ENCODE measurements around the gene FHIP1B.

FHIP1B gene

DNA sequence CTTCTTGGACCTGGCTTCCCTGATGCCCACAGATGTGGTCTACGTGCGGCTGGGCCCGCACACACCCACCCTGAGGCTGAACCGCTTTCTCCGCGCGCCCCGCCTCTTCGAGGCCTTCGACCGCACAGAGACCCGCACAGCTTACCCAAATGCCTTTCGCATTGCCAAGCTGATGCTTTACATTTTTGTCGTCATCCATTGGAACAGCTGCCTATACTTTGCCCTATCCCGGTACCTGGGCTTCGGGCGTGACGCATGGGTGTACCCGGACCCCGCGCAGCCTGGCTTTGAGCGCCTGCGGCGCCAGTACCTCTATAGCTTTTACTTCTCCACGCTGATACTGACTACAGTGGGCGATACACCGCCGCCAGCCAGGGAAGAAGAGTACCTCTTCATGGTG, 5.7 kb upstream of the FHIP1B start:
- no peak for DNase-seq (ENCODE audit: low read depth in 3 of 3)

DNA sequence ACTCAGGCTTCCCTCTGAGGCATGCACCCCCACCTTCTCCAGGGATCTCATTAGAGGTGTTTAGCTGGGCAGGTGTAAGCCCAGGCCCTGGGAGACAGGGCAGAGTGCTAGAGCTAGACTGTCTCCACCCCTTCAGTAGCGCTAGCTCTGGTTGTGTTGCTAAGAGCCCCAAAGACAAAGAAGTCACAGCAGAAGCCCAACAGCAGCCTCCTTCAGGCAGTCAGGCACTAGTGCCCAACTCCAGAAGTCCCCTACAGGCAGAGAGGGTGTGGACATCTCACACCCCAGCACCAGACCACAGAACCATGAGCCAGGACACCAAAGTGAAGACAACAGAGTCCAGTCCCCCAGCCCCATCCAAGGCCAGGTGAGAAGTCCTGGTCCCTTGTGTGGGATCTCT, 4.5 kb upstream of the FHIP1B start, which contains the start of gene CNGA4:
CNGA4 (plus strand) TSS at position 188 of the 400 bp plus-strand sequence; CDS start at position 306, 118 bp downstream.
- DNase-seq (ENCODE audit: low read depth in 3 of 3), result no peak

DNA sequence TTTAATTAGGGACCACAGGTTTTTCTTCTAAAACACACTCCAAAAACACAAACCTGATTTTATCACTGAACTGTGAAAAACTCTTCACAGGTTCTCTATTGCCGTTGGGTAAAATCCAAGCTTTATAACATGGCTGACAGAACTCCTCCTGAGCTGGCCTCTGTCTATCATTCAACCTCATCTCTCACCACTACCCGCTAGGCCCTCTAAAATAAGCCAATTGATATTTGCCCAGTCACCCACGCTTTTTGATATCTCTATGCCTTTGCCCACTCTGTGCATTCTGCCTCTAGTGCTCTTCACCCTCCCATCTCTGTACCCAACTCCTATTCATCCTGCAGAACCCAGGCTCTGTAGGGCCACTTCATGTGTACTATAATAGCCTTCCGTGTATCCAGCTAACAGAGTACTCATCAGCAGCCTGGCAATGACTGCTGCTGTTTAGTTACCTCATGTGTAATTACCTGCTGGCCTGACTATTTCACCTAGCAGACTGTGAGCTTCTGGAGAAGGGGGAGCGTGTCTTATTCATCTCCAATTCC, 3.4 kb upstream of the FHIP1B start:
- DNase-seq (ENCODE audit: low read depth in 3 of 3), result no peak

DNA sequence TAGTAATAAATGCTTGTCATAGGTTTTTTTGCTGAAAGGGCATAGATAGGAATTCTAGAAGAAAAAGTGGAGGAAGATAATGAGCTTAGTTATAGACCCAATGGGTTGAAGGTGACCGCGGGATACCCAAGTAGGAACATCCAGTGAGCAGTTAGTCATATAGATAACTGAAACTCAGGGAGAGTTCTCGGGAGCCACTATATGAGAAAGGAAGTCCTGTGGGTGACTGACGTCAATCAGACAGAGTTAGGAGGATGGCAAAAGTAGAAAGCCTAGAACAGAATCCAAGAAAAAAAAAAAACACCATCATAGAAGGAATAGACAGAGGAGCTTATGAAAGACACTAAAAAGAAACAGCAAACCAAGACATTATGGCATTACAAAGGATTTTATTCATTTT, 2.8 kb upstream of the FHIP1B start:
- no peak for DNase-seq (ENCODE audit: low read depth in 3 of 3)

DNA sequence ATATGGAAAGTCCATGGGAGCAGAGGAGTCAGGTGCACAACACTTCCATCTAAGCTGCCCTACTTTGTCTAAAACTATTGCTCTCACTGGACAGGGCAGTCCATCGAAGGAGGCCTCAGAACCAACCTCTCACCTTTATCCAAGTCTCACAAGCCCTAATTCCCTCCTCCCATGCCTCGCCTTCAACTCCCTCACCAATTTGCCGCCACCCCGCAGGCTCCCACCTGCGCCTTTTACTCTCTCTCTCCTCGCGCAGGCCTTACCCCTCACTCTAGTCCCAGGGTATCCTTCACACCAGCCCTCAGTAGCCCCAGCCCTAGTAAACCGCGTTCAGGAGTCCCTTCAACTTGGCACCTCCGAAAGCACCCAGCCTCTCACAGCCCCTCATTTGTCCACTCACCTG, 451 bp downstream of the FHIP1B start:
- no peak for DNase-seq (ENCODE audit: low read depth in 3 of 3)

DNA sequence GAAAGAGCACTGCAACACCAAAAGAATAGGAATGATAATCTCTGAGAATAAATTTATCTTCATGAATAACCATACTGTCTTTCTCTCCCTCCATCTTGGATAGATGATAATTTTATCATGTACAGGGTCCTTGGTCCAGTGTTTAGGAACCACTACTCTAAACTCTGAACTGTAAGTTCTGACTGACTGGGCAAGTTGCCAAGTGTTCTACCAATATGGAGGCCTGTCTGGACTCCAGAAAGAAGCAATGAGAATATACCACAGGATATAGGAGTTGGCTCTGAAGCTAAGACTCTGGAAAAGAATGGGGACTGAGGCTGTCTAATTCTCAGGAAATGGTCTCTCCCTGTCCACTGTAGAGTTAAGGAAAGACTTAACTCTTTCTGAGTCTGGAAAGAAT, 1.5 kb downstream of the FHIP1B start:
- DNase-seq (ENCODE audit: low read depth in 3 of 3), result no peak

DNA sequence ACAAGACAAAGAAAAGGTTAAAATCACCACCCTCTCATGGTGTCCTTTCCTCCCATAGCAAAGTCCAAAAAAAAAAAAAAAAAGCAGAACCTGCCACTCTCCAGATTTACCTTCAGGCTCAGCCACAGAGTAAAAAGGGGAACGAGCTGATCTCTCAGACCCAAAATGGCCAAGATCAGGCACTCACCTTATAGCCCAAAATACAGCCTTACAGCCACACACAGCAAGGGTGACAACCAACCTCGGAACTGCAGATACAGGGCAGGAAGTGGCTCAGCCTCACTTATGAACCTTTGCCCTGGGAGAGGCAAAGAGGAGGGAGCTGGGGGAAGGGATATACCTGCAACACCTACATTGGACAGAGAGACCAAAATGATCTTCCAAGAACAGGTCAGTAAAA, 4.5 kb downstream of the FHIP1B start:
- no peak for DNase-seq (ENCODE audit: low read depth in 3 of 3)

DNA sequence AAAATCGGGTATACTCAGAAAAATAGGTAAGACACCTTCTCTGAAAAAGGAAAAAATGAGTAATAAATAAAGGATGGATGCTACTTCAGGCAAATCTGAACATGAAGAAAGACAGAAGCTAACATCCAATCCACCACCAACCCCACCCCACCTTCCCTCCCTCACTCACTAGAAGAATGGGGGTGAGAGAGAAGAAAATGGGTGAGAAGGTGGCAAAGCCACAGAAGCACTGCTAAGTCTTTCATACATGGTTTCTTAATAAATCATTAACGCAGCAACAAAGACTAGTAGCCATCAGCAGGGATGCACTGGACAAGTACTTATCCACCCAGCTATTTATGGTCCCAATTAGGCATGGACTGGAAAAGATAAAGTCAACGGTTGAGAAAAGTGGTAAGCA, 5.9 kb downstream of the FHIP1B start:
- no peak for DNase-seq (ENCODE audit: low read depth in 3 of 3)

DNA sequence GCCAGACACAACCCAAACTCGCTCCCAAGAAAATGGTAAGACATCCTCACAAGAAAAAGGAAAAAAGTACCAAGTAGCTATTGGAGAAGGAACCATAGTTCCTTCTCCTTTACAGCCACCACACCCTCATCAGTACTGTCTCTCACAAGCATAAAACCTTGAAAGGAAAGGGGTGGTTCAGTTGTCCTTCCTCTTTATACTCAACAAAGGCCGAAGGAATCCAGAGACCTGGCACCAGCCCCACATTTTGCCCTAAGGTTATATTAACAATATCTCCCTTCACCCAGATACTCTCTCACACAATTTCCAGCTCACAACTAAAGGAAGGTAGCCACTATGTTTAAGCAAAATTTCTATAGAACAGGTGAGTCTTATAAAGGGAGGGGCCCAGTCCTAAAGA, 8.5 kb downstream of the FHIP1B start:
- no peak for DNase-seq (ENCODE audit: low read depth in 3 of 3)

DNA sequence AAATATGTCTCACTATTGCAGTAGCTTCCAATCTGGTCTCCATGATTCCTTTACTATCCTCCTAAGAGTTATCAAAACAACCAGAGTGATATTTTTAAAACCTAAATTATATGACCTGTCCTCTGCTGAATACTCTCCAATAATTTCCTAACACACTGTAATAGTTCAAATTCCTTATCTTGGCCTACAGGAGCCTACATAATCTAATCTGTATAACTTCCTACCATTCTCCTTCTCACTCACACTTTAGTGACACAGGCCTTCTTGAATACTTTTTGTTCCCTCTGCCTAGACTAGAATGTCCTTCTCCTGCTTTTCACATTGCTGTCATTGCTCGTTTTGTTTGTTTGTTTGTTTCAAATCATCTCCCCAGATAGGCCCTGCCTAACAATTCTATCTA, 9.4 kb downstream of the FHIP1B start:
- no peak for DNase-seq (ENCODE audit: low read depth in 3 of 3)

DNA sequence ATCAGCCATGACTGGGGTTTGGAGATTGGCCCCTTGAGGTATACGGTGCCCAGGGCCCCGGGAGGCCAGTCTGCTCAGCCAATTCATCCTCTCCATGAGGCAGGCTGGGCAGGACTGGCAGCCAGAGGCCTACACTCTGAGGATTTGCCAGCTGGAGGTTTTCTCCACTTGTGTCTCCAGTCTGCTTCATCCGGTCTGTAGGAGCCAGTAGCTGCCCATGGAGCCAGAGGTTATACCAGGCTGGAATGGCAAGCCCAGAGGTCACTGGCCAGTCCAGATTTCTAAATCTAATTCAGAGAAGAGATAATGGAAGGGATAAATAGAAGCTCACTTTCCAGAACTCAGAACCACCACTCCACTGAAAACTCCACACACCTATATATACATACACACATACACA, 10.0 kb downstream of the FHIP1B start:
- DNase-seq (ENCODE audit: low read depth in 3 of 3), result no peak

DNA sequence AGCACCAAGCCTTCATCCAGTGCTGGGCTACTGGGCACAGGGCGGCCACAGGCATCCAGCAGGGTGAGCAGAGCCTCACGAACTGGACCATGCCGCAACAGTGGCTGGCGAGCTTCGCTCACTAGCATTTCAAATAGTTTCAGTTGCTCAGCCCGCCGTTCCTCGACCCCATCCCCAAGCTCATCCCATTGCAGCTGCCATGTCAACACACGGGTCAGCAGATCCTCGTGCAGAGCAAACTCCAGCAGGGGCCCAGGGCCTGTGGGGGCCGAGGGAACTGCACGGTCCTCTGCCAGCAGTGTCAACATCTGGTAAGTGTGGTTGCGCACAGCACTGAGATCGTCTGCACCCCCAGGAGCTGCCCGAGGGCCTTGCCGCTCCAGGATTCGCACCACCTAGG, 10.6 kb downstream of the FHIP1B start:
- no peak for DNase-seq (ENCODE audit: low read depth in 3 of 3)

DNA sequence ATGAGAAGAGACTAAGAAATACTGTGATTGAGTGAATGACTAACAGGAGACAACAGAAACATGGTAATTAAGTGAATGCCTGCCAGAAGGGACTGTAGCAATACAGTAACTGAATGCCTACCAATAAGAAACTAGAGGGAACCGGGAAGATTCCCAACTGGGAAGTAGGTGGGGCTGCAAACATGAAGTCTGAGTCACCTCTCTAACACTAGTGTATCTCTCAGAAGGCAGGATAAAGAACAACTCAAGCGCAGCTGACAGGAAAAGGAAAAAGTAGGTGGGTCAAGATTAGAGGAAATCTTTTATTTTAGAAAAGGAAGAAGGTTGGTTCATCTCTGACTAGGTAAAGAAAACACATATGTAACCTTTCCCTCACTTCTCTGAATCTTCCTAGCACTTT, 15.1 kb downstream of the FHIP1B start:
- no peak for DNase-seq (ENCODE audit: low read depth in 3 of 3)

DNA sequence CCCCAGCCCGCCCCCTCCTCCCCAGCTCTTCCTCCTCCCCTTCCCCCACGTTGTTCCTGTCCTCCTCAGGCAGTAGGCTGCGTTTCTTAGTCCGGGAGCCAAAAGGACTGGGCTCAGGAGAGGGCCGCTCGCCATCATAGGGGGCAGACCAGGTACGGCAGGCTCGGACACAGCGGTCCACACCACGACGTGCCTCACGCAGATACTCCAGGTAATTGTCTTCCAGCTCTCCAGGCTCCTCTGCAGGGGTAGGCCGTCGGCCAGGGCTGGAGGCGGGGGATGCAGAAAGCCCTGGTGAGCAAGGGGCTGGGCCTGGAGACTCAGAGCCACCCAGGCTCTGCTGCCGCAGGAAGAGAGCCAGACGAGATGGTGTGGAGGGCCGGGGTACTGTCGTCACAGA, 16.7 kb downstream of the FHIP1B start:
- DNase-seq (ENCODE audit: low read depth in 3 of 3), result no peak

DNA sequence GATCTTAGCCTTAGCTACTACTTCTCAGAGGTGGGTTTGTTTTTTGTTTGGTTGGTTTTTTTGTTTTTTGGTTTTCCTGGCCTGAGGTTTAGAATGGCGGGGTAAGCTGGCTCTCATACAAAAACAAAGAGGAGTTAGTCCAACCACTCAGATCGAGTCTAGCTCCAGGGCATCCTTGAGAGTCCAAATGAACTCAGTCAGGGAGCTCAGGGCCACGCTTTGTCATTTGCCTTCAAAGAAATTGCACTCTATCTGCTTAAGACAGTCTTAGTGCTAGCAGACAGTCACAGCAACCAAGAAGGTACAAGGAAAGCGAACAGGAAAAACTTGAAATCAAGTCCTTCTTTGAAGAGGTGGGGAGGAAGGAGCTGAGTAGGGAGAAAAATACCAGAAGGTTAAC, 17.9 kb downstream of the FHIP1B start:
- no peak for DNase-seq (ENCODE audit: low read depth in 3 of 3)

DNA sequence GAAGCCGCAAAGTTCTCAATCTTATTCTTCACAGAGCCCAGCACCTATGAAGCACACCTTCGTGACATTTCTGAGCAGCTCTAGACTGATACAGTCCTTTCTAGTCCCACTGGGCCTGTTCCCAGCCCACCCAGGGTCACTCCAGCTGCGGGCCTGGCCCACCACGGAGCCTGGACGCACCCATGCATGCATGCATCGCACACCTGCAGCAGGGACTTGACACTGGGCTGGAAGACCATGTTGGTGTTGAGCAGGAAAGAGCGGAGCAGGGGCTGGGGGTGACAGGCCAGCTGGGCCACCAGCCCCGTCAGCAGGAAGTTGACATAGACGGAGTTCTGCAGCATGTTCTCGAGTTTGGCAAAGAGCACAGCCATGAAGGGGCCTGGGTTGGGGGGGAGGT, 19.9 kb downstream of the FHIP1B start:
- no peak for DNase-seq (ENCODE audit: low read depth in 3 of 3)

DNA sequence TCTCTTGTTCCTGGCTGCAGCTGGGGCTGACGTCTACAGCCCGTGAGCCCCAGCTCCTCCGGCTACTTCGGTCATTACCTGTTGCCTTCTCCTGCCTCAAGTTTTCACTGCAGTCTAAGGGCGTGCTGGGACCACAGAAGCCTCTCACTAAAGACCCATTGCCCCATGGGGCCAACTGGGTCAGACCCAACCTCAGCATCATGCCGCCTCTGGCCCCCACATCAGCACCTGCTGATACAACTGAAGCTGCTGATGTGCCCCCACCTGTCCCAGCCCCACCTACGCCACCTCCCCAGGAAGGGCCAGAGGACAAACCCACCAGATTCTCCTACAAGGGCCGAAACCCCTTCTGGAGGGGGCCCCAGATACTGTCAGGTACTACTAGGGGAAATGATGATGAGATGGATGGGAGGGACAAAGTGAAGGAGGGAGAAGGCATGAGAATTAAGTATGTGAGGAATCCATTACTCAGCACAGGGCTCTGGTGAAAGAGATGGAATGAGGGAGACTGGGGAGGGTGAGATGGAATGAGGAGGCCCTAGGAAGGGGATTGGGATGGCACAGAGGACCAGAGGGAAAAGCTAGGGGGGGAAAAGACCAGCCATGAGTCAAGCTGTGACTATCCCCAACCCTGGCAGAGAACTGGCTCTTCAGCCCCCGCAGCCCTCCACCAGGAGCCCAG, 24.0 kb downstream of the FHIP1B start:
- DNase-seq (ENCODE audit: low read depth in 3 of 3), result no peak

DNA sequence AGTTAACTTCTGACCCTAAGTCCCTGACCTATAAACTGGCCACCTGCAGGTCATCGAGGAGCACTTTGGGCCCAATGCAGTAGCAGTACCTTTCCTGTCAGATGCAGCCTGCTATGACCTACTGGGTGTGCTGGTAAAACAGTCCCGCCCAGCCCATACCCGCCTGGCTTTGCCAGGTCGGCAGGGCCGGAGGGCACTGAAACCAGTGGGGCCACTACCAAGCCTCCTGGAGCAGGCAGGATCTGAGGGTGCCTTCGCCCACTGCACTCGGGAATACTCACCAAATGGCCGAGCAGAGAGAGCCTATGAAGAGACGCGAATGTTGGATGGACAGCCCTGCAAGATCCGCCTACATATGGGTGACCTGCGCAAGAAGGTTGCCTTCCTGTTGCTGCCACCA, 24.6 kb downstream of the FHIP1B start:
- no peak for DNase-seq (ENCODE audit: low read depth in 3 of 3)

DNA sequence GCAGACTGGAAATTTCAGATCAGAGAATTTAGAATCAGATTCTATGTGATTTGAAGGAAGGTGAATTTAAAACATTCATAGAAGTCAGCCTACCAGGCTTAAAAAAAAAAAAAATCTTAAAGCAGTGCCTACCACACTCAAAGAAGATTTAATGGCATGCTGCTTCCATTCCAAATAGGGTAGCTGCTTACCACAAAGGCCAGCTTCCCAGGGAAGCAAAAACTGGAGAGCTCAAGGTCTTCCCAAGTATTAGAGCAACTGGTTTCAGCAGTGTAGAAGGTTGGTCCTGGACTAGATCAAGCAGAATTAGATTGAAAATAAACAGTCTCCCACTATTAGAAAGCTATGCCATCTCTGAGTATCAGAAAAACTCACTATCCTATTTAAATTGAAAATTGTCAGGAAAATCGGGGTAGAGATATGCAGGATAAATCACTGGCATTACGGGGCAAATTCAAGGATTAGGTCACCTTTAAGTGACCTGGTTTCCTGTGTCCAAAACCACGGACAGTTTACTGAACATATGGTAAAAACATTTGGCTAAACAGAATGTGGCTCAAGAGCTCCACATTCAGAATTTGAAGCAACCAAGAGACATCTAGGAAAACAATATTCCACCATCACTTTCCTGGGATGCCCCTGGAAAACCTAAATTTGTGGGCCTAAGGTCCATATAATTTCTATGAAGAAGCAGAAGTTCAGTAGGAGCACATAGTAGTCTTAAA, 27.8 kb downstream of the FHIP1B start:
- DNase-seq (ENCODE audit: low read depth in 3 of 3), result no peak

DNA sequence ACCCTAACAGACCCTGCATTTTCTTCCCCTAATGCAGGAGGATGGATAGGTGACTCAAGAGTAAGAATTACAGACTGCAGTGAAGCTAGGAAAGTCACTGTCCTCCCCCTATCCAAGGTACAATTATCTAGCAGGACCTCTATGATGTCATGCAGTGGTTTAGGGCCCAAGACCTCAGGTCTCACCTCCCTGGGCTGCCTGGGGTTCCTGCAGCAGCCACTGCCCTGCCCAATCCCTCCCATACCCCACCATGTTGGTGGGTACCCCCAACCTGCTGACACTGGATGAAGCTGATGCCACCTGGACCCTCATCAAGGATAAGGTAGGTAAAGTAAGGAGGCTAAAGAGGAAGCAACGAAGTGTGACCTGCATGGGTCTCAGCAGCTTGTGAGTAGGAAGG, 29.1 kb downstream of the FHIP1B start, which contains the start of gene C11orf42:
C11orf42 (plus strand) TSS at position 192 of the 400 bp plus-strand sequence; CDS start at position 251, 59 bp downstream.
- no peak for DNase-seq (ENCODE audit: low read depth in 3 of 3)

DNA sequence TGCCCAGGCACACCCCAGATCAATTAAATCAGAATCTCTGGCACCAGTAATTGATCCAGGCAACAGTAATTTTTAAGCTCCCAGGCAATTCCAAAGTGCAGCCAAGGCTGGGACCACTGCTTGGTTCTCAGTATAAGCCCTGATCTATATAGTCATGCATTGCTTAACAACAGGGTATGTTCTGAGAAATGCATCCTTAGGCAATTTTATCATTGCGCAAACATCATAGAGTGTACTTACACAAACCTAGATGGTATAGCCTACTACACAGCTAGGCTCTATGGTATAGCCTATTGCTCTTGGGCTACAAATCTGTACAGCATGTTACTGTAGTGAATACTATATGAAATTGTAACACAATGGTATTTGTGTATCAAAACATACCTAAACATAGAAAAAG, 29.7 kb downstream of the FHIP1B start:
- DNase-seq (ENCODE audit: low read depth in 3 of 3), result no peak

DNA sequence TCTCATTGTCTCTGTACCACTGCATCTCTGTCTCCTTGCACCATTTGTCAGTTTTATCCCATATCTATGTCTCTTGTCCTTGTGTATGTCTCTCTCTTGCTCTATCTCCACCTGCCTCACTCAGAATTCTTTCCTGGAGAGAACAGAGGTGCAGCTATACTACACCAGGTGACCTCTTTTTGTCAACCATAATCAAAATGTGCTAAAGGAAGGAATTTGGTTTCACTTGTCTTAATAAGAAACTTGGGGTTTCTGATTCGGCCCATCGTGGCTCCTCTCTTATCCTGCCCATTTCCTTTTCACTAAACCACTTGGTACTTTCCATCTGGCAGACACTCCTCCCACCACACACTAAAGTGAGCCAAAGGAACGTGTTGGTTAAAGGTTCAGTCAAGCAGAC, 31.1 kb downstream of the FHIP1B start:
- no peak for DNase-seq (ENCODE audit: low read depth in 3 of 3)

DNA sequence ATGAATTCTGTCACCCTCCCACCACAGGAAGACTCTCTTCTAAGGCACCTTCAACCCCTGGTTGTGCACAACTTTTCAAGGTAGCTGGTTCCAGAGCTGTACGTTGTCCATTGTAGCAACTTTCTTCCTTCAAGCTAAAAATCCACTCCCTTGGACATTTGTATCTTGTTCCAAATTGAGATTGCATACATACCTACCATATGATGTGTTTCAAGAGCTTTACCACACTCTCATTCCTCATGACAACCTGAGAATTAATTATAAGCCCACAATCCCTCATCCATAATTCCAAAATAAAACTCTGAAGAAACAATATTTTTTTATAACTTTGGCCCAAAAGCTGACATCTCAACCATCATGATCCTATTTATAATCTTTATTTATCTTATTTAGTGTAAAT, 32.4 kb downstream of the FHIP1B start:
- DNase-seq (ENCODE audit: low read depth in 3 of 3), result no peak
